Middle frontal gyrus (tissue), 1 donor: ENCODE results near the gene PRDM16.

Experiments
- DNase-seq: peaks from one replicate; pipeline ENCODE4 v3.0.0-alpha.2; 2015; ENCODE audit warnings: low spot score; ENCODE audit errors: extremely low spot score

PRDM16 gene

GRCh38 chr1:3350506-3351261 is 281.7 kb downstream of the PRDM16 start:
- peak; percentile 20 for DNase-seq

- no peak for DNase-seq
Measured at GRCh38 chr1:3351449-3352298, 282.7 kb downstream of the PRDM16 start.

- no peak for DNase-seq
Measured at GRCh38 chr1:3352299-3352951, 283.4 kb downstream of the PRDM16 start.

- no peak for DNase-seq
Measured at GRCh38 chr1:3352952-3353331, 283.9 kb downstream of the PRDM16 start.

GRCh38 chr1:3353876-3354275 is 284.9 kb downstream of the PRDM16 start:
- DNase-seq = no peak

GRCh38 chr1:3355089-3355488 is 286.1 kb downstream of the PRDM16 start:
- DNase-seq = no peak

- no peak for DNase-seq
Measured at GRCh38 chr1:3355894-3356826, 287.2 kb downstream of the PRDM16 start.

GRCh38 chr1:3356827-3357460 is 287.9 kb downstream of the PRDM16 start:
- no peak for DNase-seq

- DNase-seq = no peak
Measured at GRCh38 chr1:3357526-3358297, 288.7 kb downstream of the PRDM16 start.

- DNase-seq = no peak
Measured at GRCh38 chr1:3359351-3359750, 290.3 kb downstream of the PRDM16 start.

- DNase-seq = no peak
Measured at GRCh38 chr1:3359756-3360440, 290.9 kb downstream of the PRDM16 start.

- DNase-seq = no peak
Measured at GRCh38 chr1:3360646-3361257, 291.7 kb downstream of the PRDM16 start.

- no peak for DNase-seq
Measured at GRCh38 chr1:3363023-3363422, 294.0 kb downstream of the PRDM16 start.

- no peak for DNase-seq
Measured at GRCh38 chr1:3363756-3364155, 294.8 kb downstream of the PRDM16 start.

- no peak for DNase-seq
Measured at GRCh38 chr1:3364551-3364950, 295.5 kb downstream of the PRDM16 start.

- DNase-seq = no peak
Measured at GRCh38 chr1:3364983-3365382, 296.0 kb downstream of the PRDM16 start.

- no peak for DNase-seq
Measured at GRCh38 chr1:3365523-3366125, 296.6 kb downstream of the PRDM16 start.
